Lower leg skin (tissue), 3 donors: ENCODE data around the gene SOX6.

Experiments used
- CTCF ChIP-seq, 3 donors: fragments of 450-650 bp; IDR thresholded peaks; one replicate each; pipeline ENCODE4 v1.5.1; 2016; ENCODE audit warnings: antibody characterized with exemption in 3 of 3, mild to moderate bottlenecking in 3 of 3, moderate library complexity in 2 of 3
- POLR2A ChIP-seq, 2 donors: fragments of 450-650 bp; IDR thresholded peaks; one replicate each; pipeline ENCODE4 v1.6.1; 2016 to 2017; ENCODE audit warnings: antibody characterized with exemption in 2 of 2, mild to moderate bottlenecking in 1 of 2, moderate library complexity in 1 of 2

GRCh38 chr11:16373768-16374167 lies 17.4 kb upstream of the SOX6 start:
- TF ChIP-seq CTCF (IDR thresholded peaks at IDR 0.05) (no peak), POLR2A (IDR thresholded peaks at IDR 0.05) (no peak)
